Thyroid gland (tissue), 4 donors: ENCODE results near the gene ARL3. TPM values are rescaled to one million over a fixed set of nuclear protein-coding genes. Genes with fewer than 3 reads are reported as not detected.

ENCODE experiments used
- DNase-seq, 2 donors: peaks; one replicate each; pipeline ENCODE4 v3.0.0-alpha.2; 2019
- H3K27ac ChIP-seq, 3 donors: fragments of 200-600 bp; sonication (generic); 1 replicate in 2 of 3; 2 replicates in 1 of 3; pipeline ENCODE4 v1.5.1; 2016 to 2019; ENCODE audit warnings: mild to moderate bottlenecking in 1 of 3, moderate library complexity in 1 of 3
- H3K27me3 ChIP-seq: fragments of 200-600 bp; sonication (generic); one replicate; pipeline ENCODE4 v1.5.1; 2019
- H3K36me3 ChIP-seq, 2 donors: fragments of 200-600 bp; sonication (generic); one replicate each; pipeline ENCODE4 v1.5.1; 2016 to 2019
- H3K4me1 ChIP-seq, 2 donors: fragments of 200-600 bp; sonication (generic); one replicate each; pipeline ENCODE4 v1.5.1; 2017 to 2019
- H3K4me3 ChIP-seq, 3 donors: fragments of 200-600 bp; sonication (generic); replicated peaks in 1 of 3; 1 replicate in 2 of 3; 2 replicates in 1 of 3; pipeline ENCODE4 v1.5.1; 2016; ENCODE audit warnings: mild to moderate bottlenecking in 1 of 3
- H3K9me3 ChIP-seq: fragments of 200-600 bp; sonication (generic); one replicate; pipeline ENCODE4 v1.5.1; 2017
- POLR2A ChIP-seq, 2 donors: fragments of 450-650 bp; IDR thresholded peaks; one replicate each; pipeline ENCODE4 v1.6.1; 2017; ENCODE audit warnings: antibody characterized with exemption in 2 of 2, mild to moderate bottlenecking in 2 of 2, moderate library complexity in 1 of 2
- WGBS, 2 donors: methylation state at CpG; one replicate each; pipeline ENCODE4 v1.1.5; 2017; 5-methylcytosine and 5-hydroxymethylcytosine counted together
- intact Hi-C: fragments of 100-400 bp; cut with DNase I; formaldehyde crosslinking; loops from one replicate; pipeline ENCODE4 v1.15.1; 2023
- total RNA-seq, 4 donors: library from RNA; depleted of rRNA; stranded (reverse); fragments of >200 nt; gene quantifications; one replicate each; pipeline ENCODE4 v1.2.3, GENCODE V29; 2016
- TF ChIP-seq, protein P1 (sequence below), 6 experiments: fragments of 200-600 bp in 3 of 6; fragments of 450-650 bp in 3 of 6; sonication (generic) in 3 of 6; IDR thresholded peaks; one replicate each; pipeline ENCODE4 v1.5.1; 2016 to 2019; ENCODE audit warnings: antibody characterized with exemption in 6 of 6, mild to moderate bottlenecking in 2 of 6, inconsistent platforms in 1 of 6, moderate library complexity in 1 of 6

Gene ARL3
- total RNA-seq, 4 donors from 2014 or later = 6.6 to 13.4 (median 10.2) TPM

DNA sequence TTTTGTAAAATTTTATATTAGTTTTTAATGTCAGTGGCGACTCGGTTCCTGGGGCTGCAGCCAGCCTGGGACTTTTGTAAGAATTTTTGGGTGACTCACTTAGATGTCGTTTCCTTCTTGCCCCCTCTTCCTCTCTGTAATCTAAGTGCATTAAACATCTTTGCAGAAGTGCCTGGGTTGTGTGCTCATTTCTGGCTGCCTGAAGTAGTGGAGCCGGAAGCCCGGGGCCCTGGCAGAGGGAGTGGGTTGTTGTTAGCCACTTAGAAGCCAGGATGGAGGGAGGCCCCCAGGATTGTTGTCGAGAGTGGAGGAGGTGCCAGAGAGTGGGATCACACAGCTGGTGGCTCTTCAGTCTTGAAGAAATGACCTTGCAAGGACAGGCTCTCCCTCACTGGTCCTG lies 80.9 kb downstream of the ARL3 start:
- intact Hi-C loops = no loop called here
- Histone ChIP-seq H3K36me3 (no peaks in the 10 kb centered on the region), H3K4me1 (peaks cover 8 to 36% of the 10 kb centered on the region in 2 donors), H3K27me3 (no peaks in the 10 kb centered on the region), H3K9me3 (no peaks in the 10 kb centered on the region), H3K4me3 (no peak overlapping the region), H3K27ac (peak overlapping the region in 1 of 3 donors; percentile 30)
- no peak for TF ChIP-seq POLR2A (IDR thresholded peaks at IDR 0.05)
- TF ChIP-seq, protein P1, sequence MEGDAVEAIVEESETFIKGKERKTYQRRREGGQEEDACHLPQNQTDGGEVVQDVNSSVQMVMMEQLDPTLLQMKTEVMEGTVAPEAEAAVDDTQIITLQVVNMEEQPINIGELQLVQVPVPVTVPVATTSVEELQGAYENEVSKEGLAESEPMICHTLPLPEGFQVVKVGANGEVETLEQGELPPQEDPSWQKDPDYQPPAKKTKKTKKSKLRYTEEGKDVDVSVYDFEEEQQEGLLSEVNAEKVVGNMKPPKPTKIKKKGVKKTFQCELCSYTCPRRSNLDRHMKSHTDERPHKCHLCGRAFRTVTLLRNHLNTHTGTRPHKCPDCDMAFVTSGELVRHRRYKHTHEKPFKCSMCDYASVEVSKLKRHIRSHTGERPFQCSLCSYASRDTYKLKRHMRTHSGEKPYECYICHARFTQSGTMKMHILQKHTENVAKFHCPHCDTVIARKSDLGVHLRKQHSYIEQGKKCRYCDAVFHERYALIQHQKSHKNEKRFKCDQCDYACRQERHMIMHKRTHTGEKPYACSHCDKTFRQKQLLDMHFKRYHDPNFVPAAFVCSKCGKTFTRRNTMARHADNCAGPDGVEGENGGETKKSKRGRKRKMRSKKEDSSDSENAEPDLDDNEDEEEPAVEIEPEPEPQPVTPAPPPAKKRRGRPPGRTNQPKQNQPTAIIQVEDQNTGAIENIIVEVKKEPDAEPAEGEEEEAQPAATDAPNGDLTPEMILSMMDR (IDR thresholded peaks at IDR 0.05) = no peak
- 36 to 45% methylated on average over 6 of the region's 6 CpGs for WGBS, 2 donors
- no peak for DNase-seq

DNA sequence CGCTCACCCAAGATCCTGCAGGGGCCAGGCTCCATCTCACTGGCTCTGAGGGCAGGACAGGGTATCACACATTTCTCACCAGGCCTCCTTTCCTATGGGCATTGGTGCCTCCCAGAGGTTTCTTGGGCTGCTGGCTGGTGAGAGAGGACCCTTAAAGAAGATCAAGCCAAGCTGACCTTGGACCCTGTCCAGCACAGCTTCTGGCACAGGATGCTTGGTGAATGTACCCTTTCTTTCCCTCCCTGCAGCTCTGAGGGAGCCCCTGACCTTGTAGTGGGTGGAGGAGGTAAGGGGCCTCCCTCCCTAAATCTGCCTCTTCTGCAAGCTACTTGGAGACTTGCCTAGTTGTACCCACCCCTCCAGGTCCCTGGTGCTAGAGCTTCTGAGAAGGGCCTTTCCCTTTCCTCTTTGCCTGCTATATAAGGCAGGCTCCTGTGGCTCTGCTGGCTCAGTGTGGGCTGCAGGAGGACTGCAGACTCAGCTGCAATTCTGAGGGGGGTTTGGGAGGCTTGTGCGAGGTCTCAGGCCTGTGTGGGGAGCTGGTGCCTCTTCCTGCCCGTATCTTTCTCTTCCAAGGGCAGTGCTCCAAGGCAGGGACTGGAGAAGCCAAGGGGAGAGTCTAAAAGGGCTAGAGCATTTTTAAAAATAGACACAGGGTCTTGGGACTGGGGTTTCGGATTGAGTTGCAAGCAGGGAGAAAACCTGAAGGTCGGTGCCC lies 81.6 kb downstream of the ARL3 start:
- Histone ChIP-seq H3K27me3 (no peaks in the 10 kb centered on the region), H3K4me3 (no peak overlapping the region), H3K4me1 (peaks cover 15 to 43% of the 10 kb centered on the region in 2 donors), H3K27ac (peak overlapping the region in 1 of 3 donors; percentile 30), H3K36me3 (no peaks in the 10 kb centered on the region), H3K9me3 (no peaks in the 10 kb centered on the region)
- 31 to 48% methylated on average over 4 to 5 of the region's 5 CpGs for WGBS, 2 donors
- intact Hi-C loops = no loop called here
- TF ChIP-seq POLR2A (IDR thresholded peaks at IDR 0.05) = no peak
- TF ChIP-seq, protein P1 (IDR thresholded peaks at IDR 0.05) = no peak
- no peak for DNase-seq

DNA sequence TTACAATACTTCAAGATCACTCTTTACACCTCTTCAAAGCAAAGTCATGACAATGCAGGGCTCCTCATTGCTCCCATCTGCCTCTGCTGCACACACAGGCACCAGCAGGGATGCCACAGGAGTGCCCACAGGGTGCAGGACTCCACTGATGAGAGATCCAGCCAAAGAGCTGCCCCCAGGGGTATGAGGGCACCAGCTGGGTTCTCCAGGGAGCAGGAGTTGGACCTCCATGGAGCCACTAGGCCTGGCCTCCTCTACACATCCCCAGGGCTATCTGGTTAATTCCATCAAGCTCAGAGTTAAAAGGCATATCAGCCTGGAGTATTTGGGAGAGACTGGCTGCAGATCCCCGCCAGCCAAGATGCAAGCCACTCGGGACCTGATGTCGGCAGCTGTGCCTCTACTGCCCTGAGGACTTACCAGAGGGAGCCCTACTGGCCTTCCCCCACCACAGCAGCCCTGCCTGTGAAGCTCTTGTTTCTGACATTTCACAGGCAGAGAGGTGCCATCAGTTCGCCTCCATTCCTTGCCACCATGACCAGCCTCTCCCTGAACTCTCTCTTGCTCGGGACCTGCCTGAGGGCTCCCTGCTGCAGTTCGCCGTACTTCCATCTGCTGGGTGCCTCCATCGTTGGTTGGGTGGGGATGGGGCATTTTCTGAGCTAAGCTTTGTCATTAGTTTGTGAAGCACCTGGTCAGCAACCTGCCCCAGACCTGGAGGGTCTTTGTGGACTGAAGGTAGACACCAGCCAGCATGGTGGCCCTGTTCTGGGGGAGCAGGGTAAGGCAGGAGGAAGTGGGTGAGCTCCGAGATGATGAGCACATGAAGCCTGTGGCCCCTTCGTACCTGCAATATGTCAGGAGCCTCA lies 82.4 kb downstream of the ARL3 start:
- TF ChIP-seq POLR2A (IDR thresholded peaks at IDR 0.05) = no peak
- TF ChIP-seq, protein P1 (IDR thresholded peaks at IDR 0.05) = no peak
- Histone ChIP-seq H3K9me3 (no peaks in the 10 kb centered on the region), H3K27me3 (no peaks in the 10 kb centered on the region), H3K4me3 (no peak overlapping the region), H3K27ac (no peak overlapping the region), H3K36me3 (no peaks in the 10 kb centered on the region), H3K4me1 (peaks cover 20 to 51% of the 10 kb centered on the region in 2 donors)
- DNase-seq = no peak
- intact Hi-C loops = no loop called here
- 92 to 96% methylated on average over 7 to 10 of the region's 10 CpGs for WGBS, 2 donors

DNA sequence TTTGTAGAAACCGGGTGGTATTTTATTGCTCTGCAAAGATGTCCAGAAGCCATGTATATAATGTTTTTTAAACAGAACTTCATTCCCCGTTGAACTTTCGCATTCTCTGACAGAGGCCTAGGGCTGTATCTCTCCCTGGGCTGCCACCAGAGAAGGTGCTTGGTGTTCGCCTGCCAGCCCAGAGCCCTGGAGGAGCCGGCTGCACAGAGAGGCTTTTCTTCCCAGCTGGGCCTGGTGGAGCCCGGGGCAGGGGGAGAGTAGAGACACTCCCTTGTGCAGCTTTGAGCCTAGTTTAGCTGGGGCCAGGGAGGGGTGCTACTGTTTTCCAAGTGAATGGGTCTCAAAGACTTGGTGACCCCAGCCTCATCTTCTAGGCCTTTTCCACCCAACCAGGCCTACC lies 83.5 kb downstream of the ARL3 start:
- Histone ChIP-seq H3K9me3 (no peaks in the 10 kb centered on the region), H3K27me3 (no peaks in the 10 kb centered on the region), H3K36me3 (no peaks in the 10 kb centered on the region), H3K4me3 (no peak overlapping the region), H3K27ac (no peak overlapping the region), H3K4me1 (peaks cover 20 to 60% of the 10 kb centered on the region in 2 donors)
- no peak for DNase-seq
- no peak for TF ChIP-seq POLR2A (IDR thresholded peaks at IDR 0.05)
- TF ChIP-seq, protein P1 (IDR thresholded peaks at IDR 0.05) = no peak
- intact Hi-C loops = no loop called here
- WGBS, 2 donors = 76 to 82% methylated on average over 6 of the region's 6 CpGs
